Astrocyte of the spinal cord (primary cell): ENCODE data around the gene TRIO.
A peak's percentile ranks its signal among the peaks of the same experiment; 100 is the strongest.

Source experiments
- DNase-seq: peaks from one replicate; pipeline ENCODE4 v3.0.0; 2011; ENCODE audit warnings: low read depth, low spot score
- H3K4me3 ChIP-seq: 2 replicates; pipeline ENCODE4 v1.5.1; 2011; ENCODE audit warnings: low read depth, mild to moderate bottlenecking, low read length, moderate library complexity
- CTCF ChIP-seq: IDR thresholded peaks from 2 replicates; pipeline ENCODE4 v1.5.1; 2012; ENCODE audit warnings: low read depth, mild to moderate bottlenecking, low read length, inconsistent platforms
- in situ Hi-C: cut with HindIII; loops from 2 replicates; pipeline ENCODE4 v1.10.0; 2017; ENCODE audit warnings: low sequenced_read_pairs

The TRIO gene

GRCh38 chr5:14241141-14241540 is 98.0 kb downstream of the TRIO start:
- TF ChIP-seq CTCF, result no peak

GRCh38 chr5:14242447-14242846 is 99.3 kb downstream of the TRIO start:
- in situ Hi-C loops, result no loop called here
- TF ChIP-seq CTCF, result no peak
- no peak overlapping the region for H3K4me3 ChIP-seq
- DNase-seq, result no peak

More at GRCh38 chr5:14241141-14241540, 98.0 kb downstream of the TRIO start:
- in situ Hi-C loops, result no loop called here
- no peak for DNase-seq
- no peak overlapping the region for H3K4me3 ChIP-seq

GRCh38 chr5:14242871-14243383 is 99.8 kb downstream of the TRIO start:
- in situ Hi-C loops, result no loop called here
- no peak for DNase-seq
- no peak overlapping the region for H3K4me3 ChIP-seq
- TF ChIP-seq CTCF, result no peak

GRCh38 chr5:14243766-14244165 is 100.6 kb downstream of the TRIO start:
- TF ChIP-seq CTCF, result no peak
- no peak overlapping the region for H3K4me3 ChIP-seq
- in situ Hi-C loops, result no loop called here
- no peak for DNase-seq

DNA sequence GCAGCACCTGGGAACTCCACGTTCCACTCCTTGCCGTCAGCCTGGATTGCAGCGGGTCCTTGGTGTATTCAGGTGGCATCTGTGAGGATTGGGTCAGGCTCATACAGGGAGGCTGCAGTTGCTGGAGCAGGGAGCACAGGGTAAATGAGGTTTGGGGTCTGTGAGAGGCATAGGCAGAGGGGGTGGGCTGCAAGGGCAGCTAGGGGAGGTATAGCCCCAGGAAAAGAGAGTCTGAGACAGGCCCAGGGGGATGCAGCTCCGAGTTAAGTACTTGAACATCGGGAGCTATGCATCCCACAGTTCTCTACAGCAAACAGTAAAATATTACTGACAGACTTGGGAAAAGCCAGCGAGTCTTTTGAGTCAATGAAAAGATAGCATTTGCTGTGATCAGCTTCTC is 101.6 kb downstream of the TRIO start:
- no peak for TF ChIP-seq CTCF
- H3K4me3 ChIP-seq, result no peak overlapping the region
- in situ Hi-C loops, result no loop called here
- no peak for DNase-seq

DNA sequence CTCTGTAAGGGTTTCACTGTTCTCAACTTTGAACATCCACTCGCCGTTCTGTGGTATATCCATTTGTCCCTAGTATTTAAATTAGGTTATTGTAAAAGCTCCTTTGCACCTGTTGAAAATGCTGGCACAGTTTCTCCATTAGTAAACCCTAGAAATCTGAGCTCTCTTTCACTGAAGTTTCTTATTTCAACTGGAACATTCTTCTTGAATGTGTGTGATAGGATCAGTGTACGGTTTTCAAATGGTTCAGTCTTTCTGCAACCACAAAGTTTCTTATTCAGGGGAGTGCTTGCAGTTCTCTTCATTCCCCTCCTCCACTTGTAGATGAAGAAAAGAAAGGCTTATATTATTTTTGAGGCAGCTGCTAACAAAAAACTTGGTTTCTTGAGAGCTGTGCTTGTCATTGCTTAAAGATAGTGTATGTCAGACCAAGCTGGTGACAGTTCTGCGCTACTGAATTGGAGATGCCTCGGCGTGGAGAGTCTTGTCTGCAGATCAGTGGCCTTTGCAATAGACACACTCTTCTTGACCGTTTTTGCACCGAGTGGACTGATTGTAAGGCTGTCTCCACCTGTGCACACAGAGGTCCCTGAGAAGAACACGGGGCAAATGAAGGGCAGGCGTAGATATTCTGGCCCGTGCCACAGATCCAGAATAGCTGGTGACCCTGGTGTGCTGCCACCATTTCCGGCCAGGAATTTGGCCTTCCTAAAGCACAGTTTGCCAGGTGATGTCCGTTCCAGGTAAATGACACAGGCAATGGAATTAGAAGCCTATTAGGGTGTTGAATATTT is 102.2 kb downstream of the TRIO start:
- TF ChIP-seq CTCF, result no peak
- peak; percentile 80 for DNase-seq
- no peak overlapping the region for H3K4me3 ChIP-seq
- in situ Hi-C loops, result no loop called here
